Brain microvascular endothelial cell (primary cell): ENCODE results near the gene CENPT.
A peak's percentile ranks its signal among the peaks of the same experiment; 100 is the strongest.

ENCODE experiments used
- DNase-seq: peaks from one replicate; pipeline ENCODE4 v3.0.0-alpha.2; 2020
- H3K27ac ChIP-seq: fragments of 250-450 bp; sonication (Bioruptor Pico); 2 replicates; pipeline ENCODE4 v1.5.1; 2020; ENCODE audit warnings: mild to moderate bottlenecking, moderate library complexity
- H3K27me3 ChIP-seq: fragments of 250-450 bp; sonication (Bioruptor Pico); replicated peaks from 2 replicates; pipeline ENCODE4 v1.5.1; 2020; ENCODE audit warnings: mild to moderate bottlenecking
- H3K36me3 ChIP-seq: fragments of 250-450 bp; sonication (Bioruptor Pico); replicated peaks from 2 replicates; pipeline ENCODE4 v1.5.1; 2020; ENCODE audit warnings: mild to moderate bottlenecking
- H3K4me3 ChIP-seq: 2 replicates; pipeline ENCODE4 v1.5.1; 2011; ENCODE audit warnings: low read depth, mild to moderate bottlenecking, control low read depth, low read length, moderate library complexity
- CTCF ChIP-seq: IDR thresholded peaks from 2 replicates; pipeline ENCODE4 v1.5.1; 2011; ENCODE audit warnings: low read depth, mild to moderate bottlenecking, moderate library complexity, low read length, control low read depth, inconsistent platforms; ENCODE audit errors: missing control alignments
- in situ Hi-C: cut with HindIII; loops from 2 replicates; pipeline ENCODE4 v1.10.0; 2017; ENCODE audit warnings: low sequenced_read_pairs, low pct_ligation_motif_present

CENPT gene

GRCh38 chr16:67825906-67826305, 21.6 kb downstream of the CENPT start:
- H3K27ac ChIP-seq: no peak overlapping the region
- in situ Hi-C loops: no loop called here
- no peak for TF ChIP-seq CTCF
- peaks cover 38% of the 10 kb centered on the region for H3K36me3 ChIP-seq
- H3K27me3 ChIP-seq: no peaks in the 10 kb centered on the region
- no peak for DNase-seq
- no peak overlapping the region for H3K4me3 ChIP-seq

GRCh38 chr16:67825119-67825518, 22.4 kb downstream of the CENPT start:
- in situ Hi-C loops: no loop called here
- H3K27me3 ChIP-seq: no peaks in the 10 kb centered on the region
- DNase-seq: no peak
- TF ChIP-seq CTCF: no peak
- H3K36me3 ChIP-seq: peaks cover 32% of the 10 kb centered on the region
- H3K4me3 ChIP-seq: no peak overlapping the region
- no peak overlapping the region for H3K27ac ChIP-seq

GRCh38 chr16:67822511-67822910, 25.0 kb downstream of the CENPT start:
- peak; percentile 25 for DNase-seq
- H3K27me3 ChIP-seq: no peaks in the 10 kb centered on the region
- in situ Hi-C loops: loop anchor here (25.0 kb wide), 1 partner anchor 90 kb away; no protein-coding TSS in a partner anchor
- peaks cover 7% of the 10 kb centered on the region for H3K36me3 ChIP-seq
- no peak overlapping the region for H3K4me3 ChIP-seq
- TF ChIP-seq CTCF: no peak
- no peak overlapping the region for H3K27ac ChIP-seq

GRCh38 chr16:67820608-67821259, 26.8 kb downstream of the CENPT start:
- H3K27me3 ChIP-seq: no peaks in the 10 kb centered on the region
- no peaks in the 10 kb centered on the region for H3K36me3 ChIP-seq
- no peak for TF ChIP-seq CTCF
- no peak overlapping the region for H3K4me3 ChIP-seq
- no peak for DNase-seq
- no peak overlapping the region for H3K27ac ChIP-seq
- in situ Hi-C loops: loop anchor here (25.0 kb wide), 1 partner anchor 92 kb away; no protein-coding TSS in a partner anchor

GRCh38 chr16:67814567-67814966, 32.9 kb downstream of the CENPT start:
- no peak for TF ChIP-seq CTCF
- Histone ChIP-seq H3K27me3 (no peaks in the 10 kb centered on the region), H3K4me3 (no peak overlapping the region), H3K36me3 (no peaks in the 10 kb centered on the region), H3K27ac (no peak overlapping the region)
- DNase-seq: no peak
- in situ Hi-C loops: loop anchor here (25.0 kb wide), 1 partner anchor 98 kb away; no protein-coding TSS in a partner anchor

- TF ChIP-seq CTCF: no peak
- Histone ChIP-seq H3K4me3 (no peak overlapping the region), H3K27ac (no peak overlapping the region), H3K27me3 (no peaks in the 10 kb centered on the region), H3K36me3 (no peaks in the 10 kb centered on the region)
- no peak for DNase-seq
- in situ Hi-C loops: loop anchor here (25.0 kb wide), 1 partner anchor 100 kb away; no protein-coding TSS in a partner anchor
Observed at GRCh38 chr16:67811899-67812298, 35.6 kb downstream of the CENPT start.
